GM23248 (cell line): ENCODE measurements around the gene PRODH2.
"Not testable (repeated sequence)": the region's sequence is repeated elsewhere in the genome, so short reads cannot be mapped to it uniquely, and the experiment has no call there.

ENCODE experiments used
- EZH2 ChIP-seq: fragments of 200-600 bp; sonication (generic); IDR thresholded peaks from 2 replicates; pipeline ENCODE4 v1.6.1; 2018; ENCODE audit warnings: antibody characterized with exemption, mild to moderate bottlenecking; ENCODE audit not compliant: insufficient read depth, poor library complexity, severe bottlenecking
- EZH2phosphoT487 ChIP-seq: fragments of 200-600 bp; sonication (generic); IDR thresholded peaks from 2 replicates; pipeline ENCODE4 v1.6.1; 2018; ENCODE audit warnings: antibody characterized with exemption, moderate library complexity, mild to moderate bottlenecking, low read depth; ENCODE audit not compliant: insufficient read depth

DNA sequence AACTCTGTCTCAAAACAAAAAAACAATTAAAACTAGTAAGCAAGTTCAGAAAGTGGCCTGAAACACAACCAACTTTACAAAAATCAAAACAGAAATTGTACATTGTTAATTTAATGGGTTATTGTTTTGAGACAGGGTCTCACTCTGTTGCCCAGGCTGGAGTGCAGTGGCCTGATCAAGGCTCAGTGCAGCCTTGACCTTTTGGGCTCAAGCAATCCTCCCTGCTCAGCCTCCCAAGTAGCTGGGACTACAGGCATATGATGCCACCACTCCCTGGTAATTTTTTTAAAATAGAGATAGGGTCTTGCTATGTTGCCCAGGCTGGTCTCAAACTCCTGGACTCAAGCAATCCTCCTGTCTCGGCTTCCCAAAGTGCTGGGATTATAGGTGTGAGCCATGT, 17.1 kb downstream of the PRODH2 start:
- TF ChIP-seq EZH2, EZH2phosphoT487: not testable (repeated sequence)
